A673 (cell line): ENCODE results near the gene LKAAEAR1. TPM values are rescaled to one million over a fixed set of nuclear protein-coding genes. Genes with fewer than 3 reads are reported as not detected.

ENCODE experiments used
- BruUV-seq: library from RNA; stranded (reverse); fragments of 400-500 nt; replicated peaks from 2 replicates; lab custom pipeline; 2021; lab: Mats Ljungman, UMichigan
- CTCF ChIA-PET: fragments of 300-600 bp; sonication (Branson Sonifier 250); formaldehyde crosslinking; loops from one replicate; lab custom pipeline; 2022; ENCODE audit warnings: antibody characterized with exemption; lab: Charles Lee
- POLR2A ChIA-PET: fragments of 300-600 bp; sonication (Branson Sonifier 250); formaldehyde crosslinking; loops from one replicate; lab custom pipeline; 2022; ENCODE audit warnings: antibody characterized with exemption; ENCODE audit not compliant: low non-redundant PET; lab: Charles Lee
- DNase-seq: peaks from one replicate; pipeline ENCODE4 v3.0.0-alpha.2; 2015; ENCODE audit warnings: low spot score
- H3K27ac ChIP-seq: fragments of 200-600 bp; sonication (generic); 2 replicates; pipeline ENCODE4 v1.5.1; 2016; ENCODE audit warnings: mixed run types, low read depth, mild to moderate bottlenecking, mixed read lengths, antibody characterized with exemption, low read length; ENCODE audit not compliant: poor library complexity, severe bottlenecking
- H3K27me3 ChIP-seq: fragments of 200-600 bp; sonication (generic); replicated peaks from 2 replicates; pipeline ENCODE4 v1.6.1; 2017; ENCODE audit warnings: mixed run types, low read depth, mild to moderate bottlenecking, mixed read lengths, antibody characterized with exemption, low read length; ENCODE audit not compliant: insufficient read depth, poor library complexity
- H3K36me3 ChIP-seq: fragments of 200-600 bp; sonication (generic); 2 replicates; pipeline ENCODE4 v1.6.1; 2016; ENCODE audit warnings: mixed run types, mild to moderate bottlenecking, mixed read lengths, antibody characterized with exemption, low read length; ENCODE audit not compliant: insufficient read depth, poor library complexity, severe bottlenecking
- H3K4me1 ChIP-seq: fragments of 200-600 bp; sonication (generic); 2 replicates; pipeline ENCODE4 v1.6.1; 2017; ENCODE audit warnings: mixed run types, mild to moderate bottlenecking, mixed read lengths, antibody characterized with exemption, low read length; ENCODE audit not compliant: insufficient read depth, poor library complexity, severe bottlenecking
- H3K4me3 ChIP-seq: fragments of 200-600 bp; sonication (generic); 2 replicates; pipeline ENCODE4 v1.5.1; 2016; ENCODE audit warnings: low read depth, mixed run types, mild to moderate bottlenecking, mixed read lengths, low read length; ENCODE audit not compliant: poor library complexity, severe bottlenecking
- H3K9me3 ChIP-seq: fragments of 200-600 bp; sonication (generic); 2 replicates; pipeline ENCODE4 v1.6.1; 2016; ENCODE audit warnings: mixed run types, low read depth, mild to moderate bottlenecking, mixed read lengths, antibody characterized with exemption, low read length; ENCODE audit not compliant: poor library complexity, severe bottlenecking
- EZH2 ChIP-seq: fragments of 200-600 bp; sonication (generic); IDR thresholded peaks from 2 replicates; pipeline ENCODE4 v1.6.1; 2017; ENCODE audit warnings: borderline replicate concordance, low read depth, mild to moderate bottlenecking, mixed read lengths, antibody characterized with exemption, low read length; ENCODE audit not compliant: poor library complexity, severe bottlenecking
- intact Hi-C: fragments of 100-400 bp; cut with micrococcal nuclease; formaldehyde crosslinking; loops from one replicate; pipeline ENCODE4 v1.10.0; 2022; ENCODE audit not compliant: unreplicated experiment
- total RNA-seq: library from RNA; stranded (reverse); gene quantifications from 2 replicates; pipeline ENCODE4 v1.2.3, GENCODE V29; 2021
- TF ChIP-seq, protein P1 (sequence below): fragments of 300-800, 200-600 bp; sonication (generic); conservative IDR thresholded peaks from 2 replicates; pipeline ENCODE4 v1.5.1; 2017; ENCODE audit warnings: low read depth, mild to moderate bottlenecking, antibody characterized with exemption, low read length, moderate library complexity, mixed read lengths

Gene LKAAEAR1
- total RNA-seq, 1 experiment from 2014 or later = 0.62 TPM

DNA sequence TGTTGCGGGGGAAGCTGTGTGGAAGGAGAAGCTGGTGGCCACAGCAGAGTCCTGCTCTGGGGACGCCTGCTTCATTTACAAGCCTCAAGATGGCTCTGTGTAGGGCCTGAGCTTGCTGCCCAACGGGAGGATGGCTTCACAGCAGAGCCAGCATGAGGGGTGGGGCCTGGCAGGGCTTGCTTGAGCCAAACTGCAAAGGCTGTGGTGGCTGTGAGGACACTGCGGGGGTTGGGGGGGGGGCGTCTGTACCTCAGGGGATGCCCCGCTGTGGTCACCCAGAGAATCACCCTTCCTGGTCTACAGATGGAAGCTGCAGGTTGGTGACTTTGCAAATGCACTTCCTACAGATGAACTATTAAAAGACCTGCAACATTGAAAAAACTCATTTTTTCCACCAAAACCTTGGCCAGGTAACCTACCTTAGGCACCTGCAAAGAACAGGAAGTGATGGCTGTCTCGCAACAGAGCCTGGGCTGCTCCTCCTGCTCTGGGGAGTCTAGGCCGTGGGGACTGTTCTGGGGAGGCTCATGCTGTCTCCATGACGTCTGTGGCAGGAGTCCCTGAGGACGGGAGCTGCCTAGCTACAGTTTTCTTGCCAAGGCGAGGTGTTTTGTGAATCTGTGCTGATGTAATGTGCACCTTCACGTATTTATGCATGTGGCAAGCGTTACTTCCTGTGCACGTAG lies 15.8 kb upstream of the LKAAEAR1 start:
- Histone ChIP-seq H3K27ac (no peak overlapping the region), H3K9me3 (no peaks in the 10 kb centered on the region), H3K27me3 (peaks cover 30% of the 10 kb centered on the region), H3K4me1 (no peaks in the 10 kb centered on the region), H3K4me3 (no peak overlapping the region), H3K36me3 (no peaks in the 10 kb centered on the region)
- ChIA-PET POLR2A (no interaction called here), CTCF (no interaction called here)
- TF ChIP-seq, protein P1, sequence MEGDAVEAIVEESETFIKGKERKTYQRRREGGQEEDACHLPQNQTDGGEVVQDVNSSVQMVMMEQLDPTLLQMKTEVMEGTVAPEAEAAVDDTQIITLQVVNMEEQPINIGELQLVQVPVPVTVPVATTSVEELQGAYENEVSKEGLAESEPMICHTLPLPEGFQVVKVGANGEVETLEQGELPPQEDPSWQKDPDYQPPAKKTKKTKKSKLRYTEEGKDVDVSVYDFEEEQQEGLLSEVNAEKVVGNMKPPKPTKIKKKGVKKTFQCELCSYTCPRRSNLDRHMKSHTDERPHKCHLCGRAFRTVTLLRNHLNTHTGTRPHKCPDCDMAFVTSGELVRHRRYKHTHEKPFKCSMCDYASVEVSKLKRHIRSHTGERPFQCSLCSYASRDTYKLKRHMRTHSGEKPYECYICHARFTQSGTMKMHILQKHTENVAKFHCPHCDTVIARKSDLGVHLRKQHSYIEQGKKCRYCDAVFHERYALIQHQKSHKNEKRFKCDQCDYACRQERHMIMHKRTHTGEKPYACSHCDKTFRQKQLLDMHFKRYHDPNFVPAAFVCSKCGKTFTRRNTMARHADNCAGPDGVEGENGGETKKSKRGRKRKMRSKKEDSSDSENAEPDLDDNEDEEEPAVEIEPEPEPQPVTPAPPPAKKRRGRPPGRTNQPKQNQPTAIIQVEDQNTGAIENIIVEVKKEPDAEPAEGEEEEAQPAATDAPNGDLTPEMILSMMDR = no peak
- no peak for TF ChIP-seq EZH2
- no TSS peak for BruUV-seq
- intact Hi-C loops = no loop called here
- DNase-seq = no peak

DNA sequence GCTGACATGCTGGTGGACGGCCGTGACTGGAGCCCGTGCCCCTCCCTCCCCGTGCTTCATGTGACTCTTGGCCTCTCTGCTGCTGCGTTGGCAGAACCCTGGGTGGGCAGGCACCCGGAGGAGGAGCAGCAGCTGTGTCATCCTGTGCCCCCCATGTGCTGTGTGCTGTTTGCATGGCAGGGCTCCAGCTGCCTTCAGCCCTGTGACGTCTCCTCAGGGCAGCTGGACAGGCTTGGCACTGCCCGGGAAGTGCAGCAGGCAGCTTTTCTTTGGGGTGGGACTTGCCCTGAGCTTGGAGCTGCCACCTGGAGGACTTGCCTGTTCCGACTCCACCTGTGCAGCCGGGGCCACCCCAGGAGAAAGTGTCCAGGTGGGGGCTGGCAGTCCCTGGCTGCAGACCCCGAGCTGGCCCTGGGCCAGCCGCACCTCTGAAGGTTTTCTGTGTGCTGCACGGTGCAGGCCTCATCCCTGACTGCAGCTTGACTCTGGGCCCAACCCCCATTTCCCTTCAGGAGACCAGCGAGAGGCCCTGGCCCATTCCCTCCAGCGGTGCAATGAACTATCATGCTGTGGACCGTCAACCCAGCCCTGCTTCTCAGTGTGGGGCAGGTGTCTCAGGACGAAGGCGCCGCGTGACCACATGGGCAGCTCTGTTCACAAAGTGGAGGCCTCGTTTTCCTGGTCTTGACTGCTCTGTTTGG lies 15.0 kb upstream of the LKAAEAR1 start:
- CTCF ChIA-PET = no interaction called here
- BruUV-seq = no TSS peak
- intact Hi-C loops = no loop called here
- H3K9me3 ChIP-seq = no peaks in the 10 kb centered on the region
- POLR2A ChIA-PET = no interaction called here
- no peak overlapping the region for H3K27ac ChIP-seq
- H3K36me3 ChIP-seq = no peaks in the 10 kb centered on the region
- no peak overlapping the region for H3K4me3 ChIP-seq
- H3K27me3 ChIP-seq = peaks cover 30% of the 10 kb centered on the region
- DNase-seq = no peak
- H3K4me1 ChIP-seq = no peaks in the 10 kb centered on the region
- no peak for TF ChIP-seq EZH2
- TF ChIP-seq, protein P1 = no peak

DNA sequence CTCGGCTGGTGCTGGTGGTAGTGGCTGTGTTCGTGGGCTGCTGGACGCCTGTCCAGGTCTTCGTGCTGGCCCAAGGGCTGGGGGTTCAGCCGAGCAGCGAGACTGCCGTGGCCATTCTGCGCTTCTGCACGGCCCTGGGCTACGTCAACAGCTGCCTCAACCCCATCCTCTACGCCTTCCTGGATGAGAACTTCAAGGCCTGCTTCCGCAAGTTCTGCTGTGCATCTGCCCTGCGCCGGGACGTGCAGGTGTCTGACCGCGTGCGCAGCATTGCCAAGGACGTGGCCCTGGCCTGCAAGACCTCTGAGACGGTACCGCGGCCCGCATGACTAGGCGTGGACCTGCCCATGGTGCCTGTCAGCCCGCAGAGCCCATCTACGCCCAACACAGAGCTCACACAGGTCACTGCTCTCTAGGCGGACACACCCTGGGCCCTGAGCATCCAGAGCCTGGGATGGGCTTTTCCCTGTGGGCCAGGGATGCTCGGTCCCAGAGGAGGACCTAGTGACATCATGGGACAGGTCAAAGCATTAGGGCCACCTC lies 14.3 kb upstream of the LKAAEAR1 start:
- no TSS peak for BruUV-seq
- no peaks in the 10 kb centered on the region for H3K36me3 ChIP-seq
- no peak overlapping the region for H3K27ac ChIP-seq
- no peak overlapping the region for H3K4me3 ChIP-seq
- intact Hi-C loops = no loop called here
- CTCF ChIA-PET = no interaction called here
- DNase-seq = no peak
- POLR2A ChIA-PET = no interaction called here
- TF ChIP-seq EZH2 = no peak
- TF ChIP-seq, protein P1 = no peak
- peaks cover 28% of the 10 kb centered on the region for H3K27me3 ChIP-seq
- no peaks in the 10 kb centered on the region for H3K9me3 ChIP-seq
- no peaks in the 10 kb centered on the region for H3K4me1 ChIP-seq
